ENCODE measurements around the gene ADI1. TPM values are rescaled to one million over a fixed set of nuclear protein-coding genes. Genes with fewer than 3 reads are reported as not detected.

The ADI1 gene
- total RNA-seq, 2 donors from 2014 or later = 130 to 184 TPM

- Histone ChIP-seq H3K27me3 (no peaks in the 10 kb centered on the region), H3K4me1 (no peaks in the 10 kb centered on the region), H3K4me3 (no peak overlapping the region), H3K9me3 (no peaks in the 10 kb centered on the region), H3K36me3 (peaks cover 19% of the 10 kb centered on the region), H3K27ac (no peak overlapping the region)
- no peak for DNase-seq (ENCODE audit: low spot score)
- TF ChIP-seq CTCF (IDR thresholded peaks at IDR 0.05) = no peak
Observed at GRCh38 chr2:3482363-3482821, 36.9 kb downstream of the ADI1 start.

GRCh38 chr2:3481736-3482362 lies 37.5 kb downstream of the ADI1 start:
- Histone ChIP-seq H3K36me3 (peaks cover 19% of the 10 kb centered on the region), H3K4me3 (no peak overlapping the region), H3K9me3 (no peaks in the 10 kb centered on the region), H3K27me3 (no peaks in the 10 kb centered on the region), H3K4me1 (peaks cover 0 to 2% of the 10 kb centered on the region in 2 donors), H3K27ac (no peak overlapping the region)
- DNase-seq (ENCODE audit: low spot score) = no peak
- TF ChIP-seq CTCF (IDR thresholded peaks at IDR 0.05) = no peak

GRCh38 chr2:3481011-3481400 lies 38.3 kb downstream of the ADI1 start:
- Histone ChIP-seq H3K27me3 (no peaks in the 10 kb centered on the region), H3K4me1 (peaks cover 0 to 9% of the 10 kb centered on the region in 2 donors), H3K9me3 (no peaks in the 10 kb centered on the region), H3K27ac (no peak overlapping the region), H3K4me3 (no peak overlapping the region), H3K36me3 (peaks cover 21% of the 10 kb centered on the region)
- TF ChIP-seq CTCF (IDR thresholded peaks at IDR 0.05) = no peak
- no peak for DNase-seq (ENCODE audit: low spot score)

GRCh38 chr2:3480352-3481010 lies 38.9 kb downstream of the ADI1 start:
- Histone ChIP-seq H3K4me3 (no peak overlapping the region), H3K9me3 (no peaks in the 10 kb centered on the region), H3K4me1 (peaks cover 0 to 9% of the 10 kb centered on the region in 2 donors), H3K27ac (no peak overlapping the region), H3K36me3 (peaks cover 27% of the 10 kb centered on the region), H3K27me3 (no peaks in the 10 kb centered on the region)
- no peak for DNase-seq (ENCODE audit: low spot score)
- TF ChIP-seq CTCF (IDR thresholded peaks at IDR 0.05) = no peak

GRCh38 chr2:3479430-3480320 lies 39.7 kb downstream of the ADI1 start:
- Histone ChIP-seq H3K27ac (no peak overlapping the region), H3K9me3 (no peaks in the 10 kb centered on the region), H3K4me3 (no peak overlapping the region), H3K36me3 (peaks cover 31% of the 10 kb centered on the region), H3K27me3 (no peaks in the 10 kb centered on the region), H3K4me1 (peaks cover 0 to 9% of the 10 kb centered on the region in 2 donors)
- TF ChIP-seq CTCF (IDR thresholded peaks at IDR 0.05) = no peak
- DNase-seq (ENCODE audit: low spot score) = no peak
